Trophoblast cell (in vitro differentiated cells and primary cell): ENCODE measurements around the gene CBX2.

Experiments
- DNase-seq, 2 donors: peaks; one replicate each; pipeline ENCODE4 v3.0.0-alpha.2; 2016
- H2AFZ ChIP-seq: 2 replicates; pipeline ENCODE4 v1.6.1; 2013; ENCODE audit warnings: low read length, moderate library complexity, mild to moderate bottlenecking; ENCODE audit not compliant: insufficient read depth, poor library complexity
- H2AK5ac ChIP-seq: 2 replicates; pipeline ENCODE4 v1.6.1; 2013; ENCODE audit warnings: mild to moderate bottlenecking, low read length
- H2BK120ac ChIP-seq: 2 replicates; pipeline ENCODE4 v1.6.1; 2013; ENCODE audit warnings: low read length, mild to moderate bottlenecking, moderate library complexity; ENCODE audit not compliant: insufficient read depth, poor library complexity
- H2BK12ac ChIP-seq: 2 replicates; pipeline ENCODE4 v1.6.1; 2013; ENCODE audit warnings: mild to moderate bottlenecking, low read length, moderate library complexity
- H2BK5ac ChIP-seq: 2 replicates; pipeline ENCODE4 v1.6.1; 2013; ENCODE audit warnings: low read length, low read depth, moderate library complexity, mild to moderate bottlenecking; ENCODE audit not compliant: poor library complexity
- H3K14ac ChIP-seq: 2 replicates; pipeline ENCODE4 v1.6.1; 2013; ENCODE audit warnings: mild to moderate bottlenecking, low read length
- H3K18ac ChIP-seq: 2 replicates; pipeline ENCODE4 v1.6.1; 2013; ENCODE audit warnings: mild to moderate bottlenecking, low read length
- H3K23ac ChIP-seq: 2 replicates; pipeline ENCODE4 v1.6.1; 2013; ENCODE audit warnings: low read length
- H3K27ac ChIP-seq: 2 replicates; pipeline ENCODE4 v1.5.1; 2013; ENCODE audit warnings: low read depth, mild to moderate bottlenecking, inconsistent platforms, low read length, moderate library complexity
- H3K27me3 ChIP-seq: 2 replicates; pipeline ENCODE4 v1.6.1; 2013; ENCODE audit warnings: inconsistent platforms, mild to moderate bottlenecking, low read length, moderate library complexity; ENCODE audit not compliant: insufficient read depth
- H3K36me3 ChIP-seq, 2 experiments: 1 replicate in 1 of 2; 2 replicates in 1 of 2; pipeline ENCODE4 v1.6.1; 2013; ENCODE audit warnings: low read length in 2 of 2, mild to moderate bottlenecking in 2 of 2, moderate library complexity in 1 of 2; ENCODE audit not compliant: insufficient read depth in 2 of 2, control insufficient read depth in 1 of 2
- H3K4ac ChIP-seq: 2 replicates; pipeline ENCODE4 v1.6.1; 2013; ENCODE audit warnings: low read depth, mild to moderate bottlenecking, low read length, moderate library complexity
- H3K4me1 ChIP-seq, 2 experiments: 1 replicate in 1 of 2; 2 replicates in 1 of 2; pipeline ENCODE4 v1.6.1; 2013; ENCODE audit warnings: low read length in 2 of 2, mild to moderate bottlenecking in 2 of 2, moderate library complexity in 1 of 2; ENCODE audit not compliant: insufficient read depth in 2 of 2, control insufficient read depth in 1 of 2
- H3K4me2 ChIP-seq: 2 replicates; pipeline ENCODE4 v1.6.1; 2013; ENCODE audit warnings: inconsistent platforms, mild to moderate bottlenecking, low read length, moderate library complexity
- H3K4me3 ChIP-seq: 2 replicates; pipeline ENCODE4 v1.5.1; 2013; ENCODE audit warnings: mild to moderate bottlenecking, low read depth, low read length, inconsistent platforms
- H3K79me1 ChIP-seq: one replicate; pipeline ENCODE4 v1.6.1; 2013; ENCODE audit warnings: low read length
- H3K79me2 ChIP-seq: 2 replicates; pipeline ENCODE4 v1.6.1; 2013; ENCODE audit warnings: low read length, mild to moderate bottlenecking; ENCODE audit not compliant: control insufficient read depth, insufficient read depth, poor library complexity
- H3K9ac ChIP-seq: 2 replicates; pipeline ENCODE4 v1.6.1; 2013; ENCODE audit warnings: mild to moderate bottlenecking, low read length
- H3K9me3 ChIP-seq: 2 replicates; pipeline ENCODE4 v1.6.1; 2013; ENCODE audit warnings: low read depth, mild to moderate bottlenecking, control low read depth, inconsistent platforms, low read length; ENCODE audit not compliant: insufficient read depth
- H4K12ac ChIP-seq: 2 replicates; pipeline ENCODE4 v1.6.1; 2013; ENCODE audit warnings: low read depth, mild to moderate bottlenecking, low read length, moderate library complexity
- H4K8ac ChIP-seq: 2 replicates; pipeline ENCODE4 v1.6.1; 2013; ENCODE audit warnings: low read depth, mild to moderate bottlenecking, low read length, moderate library complexity
- H4K91ac ChIP-seq: one replicate; pipeline ENCODE4 v1.6.1; 2013; ENCODE audit warnings: low read depth, mild to moderate bottlenecking, low read length, moderate library complexity
- WGBS: extraction: QIAGEN DNeasy Blood & Tissue Kit; methylation state at CpG from one replicate; pipeline ENCODE4 v1.1.7; 2013; ENCODE audit warnings: missing lambda C conversion rate; ENCODE audit not compliant: insufficient read length, insufficient coverage; ENCODE audit errors: extremely low coverage; 5-methylcytosine and 5-hydroxymethylcytosine counted together

CBX2 gene

GRCh38 chr17:79796763-79797491 lies 19.0 kb downstream of the CBX2 start, which contains the start of gene CBX8:
TSS of gene CBX8 (minus strand) at chr17:79797077. CDS start at chr17:79796998, 79 bp downstream.
- peaks cover 3% of the 10 kb centered on the region for H3K79me2 ChIP-seq
- peak within 1 kb of the TSS; percentile 57 for H3K4me2 ChIP-seq
- H3K18ac ChIP-seq: peak within 1 kb of the TSS; percentile 85
- peak within 1 kb of the TSS; percentile 93 for H4K8ac ChIP-seq
- H4K12ac ChIP-seq: peak within 1 kb of the TSS; percentile 85
- H3K4me1 ChIP-seq: peaks cover 23 to 33% of the 10 kb centered on the region in 2 experiments
- peak within 1 kb of the TSS; percentile 36 for H2AK5ac ChIP-seq
- peaks cover 0 to 6% of the 10 kb centered on the region in 2 experiments for H3K36me3 ChIP-seq
- H4K91ac ChIP-seq: peak within 1 kb of the TSS; percentile 84
- peak within 1 kb of the TSS; percentile 38 for H3K27ac ChIP-seq
- peak within 1 kb of the TSS; percentile 77 for H3K9ac ChIP-seq
- H2AFZ ChIP-seq: peak within 1 kb of the TSS; percentile 72
- peaks cover 4% of the 10 kb centered on the region for H3K9me3 ChIP-seq
- WGBS: no CpG with 5 or more reads among the region's 79 CpGs
- H3K14ac ChIP-seq: peak within 1 kb of the TSS; percentile 86
- peak within 1 kb of the TSS; percentile 88 for H2BK120ac ChIP-seq
- H3K4me3 ChIP-seq: peak within 1 kb of the TSS; percentile 82
- peaks cover 78% of the 10 kb centered on the region for H3K27me3 ChIP-seq
- H3K23ac ChIP-seq: no peak within 1 kb of the TSS
- DNase-seq: peak; percentile 99 to 100
- peak within 1 kb of the TSS; percentile 64 for H2BK5ac ChIP-seq
- H2BK12ac ChIP-seq: peak within 1 kb of the TSS; percentile 70
- H3K79me1 ChIP-seq: peaks cover 10% of the 10 kb centered on the region
- peak within 1 kb of the TSS; percentile 65 for H3K4ac ChIP-seq

GRCh38 chr17:79797492-79798298 lies 19.7 kb downstream of the CBX2 start:
- Histone ChIP-seq H4K8ac (peak overlapping the region; percentile 82), H3K4me2 (peak overlapping the region; percentile 57), H3K4ac (peak overlapping the region; percentile 13), H3K27me3 (peaks cover 78% of the 10 kb centered on the region), H3K14ac (peak overlapping the region; percentile 57), H3K4me3 (peak overlapping the region; percentile 77), H2AFZ (peak overlapping the region; percentile 4), H3K79me1 (peaks cover 10% of the 10 kb centered on the region), H4K91ac (peak overlapping the region; percentile 54), H2BK12ac (no peak overlapping the region), H2BK120ac (no peak overlapping the region), H2AK5ac (peak overlapping the region; percentile 36), H3K4me1 (peaks cover 23 to 35% of the 10 kb centered on the region in 2 experiments), H3K9me3 (peaks cover 7% of the 10 kb centered on the region), H3K23ac (no peak overlapping the region), H3K79me2 (peaks cover 3% of the 10 kb centered on the region), H3K9ac (no peak overlapping the region), H3K36me3 (peaks cover 0 to 6% of the 10 kb centered on the region in 2 experiments), H2BK5ac (no peak overlapping the region), H3K27ac (no peak overlapping the region), H4K12ac (no peak overlapping the region), H3K18ac (peak overlapping the region; percentile 47)
- peak in 1 of 2 donors; percentile 42 for DNase-seq
- WGBS: no CpG with 5 or more reads among the region's 89 CpGs

GRCh38 chr17:79798299-79799173 lies 20.6 kb downstream of the CBX2 start:
- peaks cover 6% of the 10 kb centered on the region for H3K79me1 ChIP-seq
- H3K4me1 ChIP-seq: peaks cover 18 to 31% of the 10 kb centered on the region in 2 experiments
- no peak overlapping the region for H2BK5ac ChIP-seq
- no peak overlapping the region for H2BK120ac ChIP-seq
- H4K91ac ChIP-seq: no peak overlapping the region
- H3K36me3 ChIP-seq: peaks cover 0 to 6% of the 10 kb centered on the region in 2 experiments
- peak overlapping the region; percentile 57 for H3K4me2 ChIP-seq
- H3K14ac ChIP-seq: no peak overlapping the region
- H4K12ac ChIP-seq: no peak overlapping the region
- H3K79me2 ChIP-seq: peaks cover 3% of the 10 kb centered on the region
- peaks cover 78% of the 10 kb centered on the region for H3K27me3 ChIP-seq
- peak overlapping the region; percentile 82 for H4K8ac ChIP-seq
- no peak overlapping the region for H3K4ac ChIP-seq
- no peak overlapping the region for H3K18ac ChIP-seq
- H3K9ac ChIP-seq: no peak overlapping the region
- no peak overlapping the region for H2AK5ac ChIP-seq
- H3K4me3 ChIP-seq: no peak overlapping the region
- no peak overlapping the region for H3K27ac ChIP-seq
- DNase-seq: no peak
- no peak overlapping the region for H2BK12ac ChIP-seq
- no peak overlapping the region for H3K23ac ChIP-seq
- H2AFZ ChIP-seq: peak overlapping the region; percentile 30
- WGBS: no CpG with 5 or more reads among the region's 70 CpGs
- peaks cover 7% of the 10 kb centered on the region for H3K9me3 ChIP-seq

GRCh38 chr17:79799174-79799537 lies 21.2 kb downstream of the CBX2 start:
- Histone ChIP-seq H2AFZ (no peak overlapping the region), H3K18ac (no peak overlapping the region), H2BK120ac (no peak overlapping the region), H3K4me3 (no peak overlapping the region), H3K4me2 (no peak overlapping the region), H4K8ac (no peak overlapping the region), H2BK5ac (no peak overlapping the region), H3K4ac (no peak overlapping the region), H3K23ac (no peak overlapping the region), H3K79me1 (peaks cover 6% of the 10 kb centered on the region), H3K79me2 (peaks cover 3% of the 10 kb centered on the region), H2BK12ac (no peak overlapping the region), H4K12ac (no peak overlapping the region), H2AK5ac (no peak overlapping the region), H3K27me3 (peaks cover 82% of the 10 kb centered on the region), H3K36me3 (peaks cover 0 to 6% of the 10 kb centered on the region in 2 experiments), H3K4me1 (peaks cover 18 to 27% of the 10 kb centered on the region in 2 experiments), H3K14ac (no peak overlapping the region), H3K27ac (no peak overlapping the region), H3K9ac (no peak overlapping the region), H4K91ac (no peak overlapping the region), H3K9me3 (peaks cover 10% of the 10 kb centered on the region)
- DNase-seq: no peak
- no CpG with 5 or more reads among the region's 23 CpGs for WGBS
